ENCODE measurements around the gene CBX7.
A peak's percentile ranks its signal among the peaks of the same experiment; 100 is the strongest.
"Not testable (repeated sequence)": the region's sequence is repeated elsewhere in the genome, so short reads cannot be mapped to it uniquely, and the experiment has no call there.

CBX7 gene

DNA sequence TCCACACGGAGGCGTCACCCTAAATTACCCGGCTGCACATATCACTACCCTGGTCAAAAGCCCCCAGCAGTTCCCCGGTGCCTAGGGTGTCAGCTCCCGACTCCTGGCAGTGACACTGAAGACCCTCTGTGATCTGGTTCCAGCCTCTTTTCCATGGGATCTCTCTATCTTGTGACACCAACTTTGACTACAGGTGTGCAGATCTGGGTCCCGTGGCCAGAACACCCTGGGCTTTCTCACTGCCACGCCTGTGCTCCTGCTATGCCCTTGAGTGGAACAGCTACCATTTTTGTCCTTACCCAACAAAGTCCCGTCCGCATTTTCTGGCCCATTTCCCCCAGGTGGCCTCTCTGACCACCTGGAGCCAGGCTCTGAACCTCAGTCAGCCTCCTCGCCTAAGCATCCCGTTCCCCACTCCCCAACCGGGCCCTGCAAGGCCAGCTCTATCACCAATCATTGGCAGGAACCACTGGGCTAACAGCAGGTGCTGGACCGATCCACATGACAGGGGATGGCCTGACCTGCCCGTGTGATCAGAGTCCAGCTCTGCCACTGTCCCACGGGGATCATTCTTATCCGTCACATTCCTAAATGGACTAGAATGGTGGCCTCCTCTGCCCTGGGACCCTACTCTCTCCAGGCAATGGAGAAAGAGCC lies 20.7 kb upstream of the CBX7 start:
- no peaks in the 10 kb centered on the region for H3K9me3 ChIP-seq (ENCODE audit: severe bottlenecking)

DNA sequence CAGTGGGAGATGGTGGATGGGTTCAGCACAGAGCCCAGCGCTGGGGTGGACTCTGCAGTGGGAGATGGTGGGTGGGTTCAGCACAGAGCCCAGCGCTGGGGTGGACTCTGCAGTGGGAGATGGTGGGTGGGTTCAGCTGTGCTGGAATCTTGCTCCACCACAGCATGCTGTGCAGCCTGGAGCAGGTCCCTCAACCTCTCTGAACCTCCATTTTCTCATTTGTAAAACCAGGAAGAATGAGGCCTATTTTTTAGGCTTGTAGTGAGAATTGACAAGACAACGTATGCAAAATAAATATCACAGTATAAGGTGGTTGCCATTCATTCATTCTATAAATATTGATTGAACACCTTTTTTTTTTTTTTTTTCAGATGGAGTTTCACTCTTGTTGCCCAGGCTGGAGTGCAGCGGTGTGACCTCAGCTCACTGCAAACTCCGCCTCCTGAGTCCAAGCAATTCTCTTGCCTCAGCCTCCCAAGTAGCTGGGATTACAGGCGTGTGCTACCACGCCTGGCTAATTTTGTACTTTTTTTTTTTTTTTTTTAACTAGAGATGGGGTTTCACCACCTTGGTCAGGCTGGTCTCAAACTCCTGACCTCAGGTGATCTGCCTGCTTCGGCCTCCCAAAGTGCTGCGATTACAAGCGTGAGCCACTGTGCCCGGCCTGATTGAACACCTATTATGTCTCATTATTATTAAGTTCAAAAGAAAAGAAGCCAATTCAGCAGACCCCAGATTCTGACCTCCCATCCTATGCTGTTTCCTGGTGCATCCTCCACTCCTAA lies 20.0 kb upstream of the CBX7 start:
- not testable (repeated sequence) for H3K27ac ChIP-seq; H3K27me3 ChIP-seq (ENCODE audit: insufficient read depth, low read depth, severe bottlenecking); H3K9me3 ChIP-seq (ENCODE audit: severe bottlenecking); H3K4me3 ChIP-seq (ENCODE audit: low read depth, low read length); DNase-seq; H3K36me3 ChIP-seq

More for the DNA sequence above, 20.7 kb upstream of the CBX7 start:
- H3K27ac ChIP-seq = no peak overlapping the region
- no peak for DNase-seq
- H3K36me3 ChIP-seq = no peaks in the 10 kb centered on the region
- no peak overlapping the region for H3K4me3 ChIP-seq (ENCODE audit: low read depth, low read length)
- no peaks in the 10 kb centered on the region for H3K27me3 ChIP-seq (ENCODE audit: insufficient read depth, low read depth, severe bottlenecking)
- TF ChIP-seq, protein P1, sequence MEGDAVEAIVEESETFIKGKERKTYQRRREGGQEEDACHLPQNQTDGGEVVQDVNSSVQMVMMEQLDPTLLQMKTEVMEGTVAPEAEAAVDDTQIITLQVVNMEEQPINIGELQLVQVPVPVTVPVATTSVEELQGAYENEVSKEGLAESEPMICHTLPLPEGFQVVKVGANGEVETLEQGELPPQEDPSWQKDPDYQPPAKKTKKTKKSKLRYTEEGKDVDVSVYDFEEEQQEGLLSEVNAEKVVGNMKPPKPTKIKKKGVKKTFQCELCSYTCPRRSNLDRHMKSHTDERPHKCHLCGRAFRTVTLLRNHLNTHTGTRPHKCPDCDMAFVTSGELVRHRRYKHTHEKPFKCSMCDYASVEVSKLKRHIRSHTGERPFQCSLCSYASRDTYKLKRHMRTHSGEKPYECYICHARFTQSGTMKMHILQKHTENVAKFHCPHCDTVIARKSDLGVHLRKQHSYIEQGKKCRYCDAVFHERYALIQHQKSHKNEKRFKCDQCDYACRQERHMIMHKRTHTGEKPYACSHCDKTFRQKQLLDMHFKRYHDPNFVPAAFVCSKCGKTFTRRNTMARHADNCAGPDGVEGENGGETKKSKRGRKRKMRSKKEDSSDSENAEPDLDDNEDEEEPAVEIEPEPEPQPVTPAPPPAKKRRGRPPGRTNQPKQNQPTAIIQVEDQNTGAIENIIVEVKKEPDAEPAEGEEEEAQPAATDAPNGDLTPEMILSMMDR (IDR thresholded peaks at IDR 0.05; ENCODE audit: low read depth, low read length) = no peak

DNA sequence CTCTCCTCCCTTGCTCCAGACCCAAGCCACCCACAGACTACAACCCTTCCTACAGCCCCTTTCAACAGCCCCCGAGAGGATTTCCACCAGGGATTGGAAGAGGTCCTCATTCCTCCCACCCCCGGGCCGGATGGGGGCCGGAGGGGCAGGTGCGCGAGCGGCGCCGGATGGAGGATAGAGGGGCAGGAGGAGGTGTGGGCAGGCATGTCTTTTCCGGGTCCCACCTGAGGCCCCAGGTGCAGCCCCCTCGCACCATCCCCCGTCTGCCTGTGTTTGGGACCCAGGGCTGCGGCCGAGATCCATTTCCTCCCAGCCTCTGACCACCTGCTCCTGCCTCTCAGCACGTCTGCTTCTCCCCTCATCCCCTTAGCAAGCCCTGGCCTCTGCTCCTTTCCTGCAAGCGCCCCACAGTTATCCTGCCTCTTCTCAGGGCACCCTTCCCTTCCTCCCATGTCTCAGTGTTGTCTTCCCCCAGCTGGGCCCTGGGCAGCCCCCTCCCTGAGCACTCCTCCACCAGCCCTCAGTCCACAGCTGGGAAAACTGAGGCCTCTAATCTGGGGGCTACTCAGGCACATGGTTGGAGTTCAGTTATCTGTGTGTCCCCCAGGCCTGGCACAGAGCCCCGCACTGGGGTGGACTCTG lies 19.3 kb upstream of the CBX7 start:
- H3K27ac ChIP-seq = no peak overlapping the region
- TF ChIP-seq, protein P1 (IDR thresholded peaks at IDR 0.05; ENCODE audit: low read depth, low read length) = no peak

DNA sequence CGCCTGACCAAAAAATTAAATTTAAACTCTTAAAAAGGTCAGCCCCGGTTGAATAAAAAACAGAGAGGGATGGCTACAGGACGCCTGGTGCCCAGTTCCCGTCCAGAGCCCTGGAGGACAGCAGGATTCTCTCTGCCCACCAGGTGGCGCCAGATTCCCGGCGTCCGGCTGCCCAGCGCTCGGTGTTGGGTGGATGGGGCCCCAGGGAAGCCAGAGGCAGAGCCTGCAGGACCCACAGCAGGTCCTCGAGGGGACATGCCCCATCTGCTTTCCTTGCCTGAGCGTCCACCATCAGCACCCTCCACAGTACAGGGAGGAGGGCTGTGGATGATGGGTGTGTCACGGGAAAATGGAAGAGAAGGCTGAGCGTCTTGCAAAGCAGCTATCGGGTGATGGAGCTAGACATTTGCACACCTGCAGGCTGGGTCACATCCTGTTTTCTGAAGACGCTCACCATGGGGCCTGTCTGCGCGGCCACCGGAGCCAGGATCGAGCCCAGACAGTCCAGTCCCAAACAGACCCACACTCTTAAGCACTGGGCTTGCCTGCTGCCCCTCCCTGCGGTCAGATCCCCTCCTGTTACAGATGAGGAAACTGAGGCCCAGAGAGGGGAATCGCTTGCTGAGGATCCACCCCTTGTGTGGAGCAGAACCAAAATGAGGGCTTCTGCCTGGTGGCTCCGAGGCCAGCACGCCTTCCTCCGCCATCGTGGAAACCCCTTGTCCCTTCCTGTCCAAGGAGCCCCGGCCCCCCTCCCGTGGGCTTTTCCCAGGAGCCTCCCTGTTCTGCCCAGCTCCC lies 18.5 kb upstream of the CBX7 start:
- no peak overlapping the region for H3K27ac ChIP-seq

More for the DNA sequence above, 19.3 kb upstream of the CBX7 start:
- H3K27me3 ChIP-seq (ENCODE audit: insufficient read depth, low read depth, severe bottlenecking) = no peaks in the 10 kb centered on the region
- no peaks in the 10 kb centered on the region for H3K9me3 ChIP-seq (ENCODE audit: severe bottlenecking)
- H3K36me3 ChIP-seq = no peaks in the 10 kb centered on the region
- H3K4me3 ChIP-seq (ENCODE audit: low read depth, low read length) = no peak overlapping the region
- DNase-seq = no peak

DNA sequence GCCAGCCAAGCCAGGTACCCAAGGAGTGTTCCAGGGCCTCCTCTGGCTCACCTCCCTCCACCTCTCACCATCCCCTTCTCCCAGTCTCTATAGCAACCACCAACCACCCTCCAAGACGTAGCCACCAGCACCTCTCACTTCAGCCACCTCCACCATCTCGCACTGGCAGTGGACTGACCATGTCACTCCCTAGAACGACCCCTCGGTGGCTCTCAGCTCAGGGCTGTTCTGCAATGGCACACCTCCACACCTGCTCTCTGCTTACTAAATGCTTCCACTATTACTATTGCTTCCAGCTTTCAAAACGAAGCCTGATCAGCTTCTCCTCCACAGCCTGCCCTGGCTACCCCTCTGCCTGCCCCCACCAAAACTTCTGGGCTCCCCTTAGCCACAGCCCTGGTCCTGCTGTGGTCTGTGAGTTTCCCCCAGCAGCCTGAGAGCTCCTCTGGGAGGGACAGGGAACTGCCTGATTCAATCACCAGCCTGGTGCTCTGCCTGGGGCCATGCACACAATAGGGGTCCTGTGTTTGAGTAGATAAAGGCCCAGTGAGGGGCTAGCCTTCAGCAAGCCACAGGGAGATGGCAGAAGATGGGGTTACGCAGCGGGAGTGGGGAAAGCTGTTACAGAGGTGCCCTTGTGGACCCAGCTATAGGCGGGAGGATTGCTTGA lies 17.5 kb upstream of the CBX7 start:
- Histone ChIP-seq H3K27ac (no peak overlapping the region), H3K36me3 (no peaks in the 10 kb centered on the region), H3K9me3 (ENCODE audit: severe bottlenecking) (peaks cover 3% of the 10 kb centered on the region), H3K4me3 (ENCODE audit: low read depth, low read length) (no peak overlapping the region), H3K27me3 (ENCODE audit: insufficient read depth, low read depth, severe bottlenecking) (no peaks in the 10 kb centered on the region)
- no peak for DNase-seq
- TF ChIP-seq, protein P1 (IDR thresholded peaks at IDR 0.05; ENCODE audit: low read depth, low read length) = no peak

More for the DNA sequence above, 18.5 kb upstream of the CBX7 start:
- Histone ChIP-seq H3K4me3 (ENCODE audit: low read depth, low read length) (no peak overlapping the region), H3K9me3 (ENCODE audit: severe bottlenecking) (peaks cover under 1% of the 10 kb centered on the region), H3K27me3 (ENCODE audit: insufficient read depth, low read depth, severe bottlenecking) (no peaks in the 10 kb centered on the region), H3K36me3 (no peaks in the 10 kb centered on the region)
- DNase-seq = peak; percentile 81
- TF ChIP-seq, protein P1 (IDR thresholded peaks at IDR 0.05; ENCODE audit: low read depth, low read length) = peak; percentile 90

All from WERI-Rb-1 (cell line).